Activated CD4-positive, CD25-positive, alpha-beta regulatory T cell treated with anti-CD3 and anti-CD28 coated beads, Interleukin-2, amount 50 U/mL, for 72 hours (primary cell): Measurements from ENCODE around the gene TRIM7.
"Not testable (repeated sequence)": the region's sequence is repeated elsewhere in the genome, so short reads cannot be mapped to it uniquely, and the experiment has no call there.

Source experiments
- DNase-seq: peaks from one replicate; pipeline ENCODE4 v3.0.0; 2021

TRIM7 gene

GRCh38 chr5:181210698-181211097 lies 5.7 kb upstream of the TRIM7 start:
- DNase-seq, result not testable (repeated sequence)

- not testable (repeated sequence) for DNase-seq
These were observed 5.2 kb upstream of the TRIM7 start for GRCh38 chr5:181210148-181210547.

DNA sequence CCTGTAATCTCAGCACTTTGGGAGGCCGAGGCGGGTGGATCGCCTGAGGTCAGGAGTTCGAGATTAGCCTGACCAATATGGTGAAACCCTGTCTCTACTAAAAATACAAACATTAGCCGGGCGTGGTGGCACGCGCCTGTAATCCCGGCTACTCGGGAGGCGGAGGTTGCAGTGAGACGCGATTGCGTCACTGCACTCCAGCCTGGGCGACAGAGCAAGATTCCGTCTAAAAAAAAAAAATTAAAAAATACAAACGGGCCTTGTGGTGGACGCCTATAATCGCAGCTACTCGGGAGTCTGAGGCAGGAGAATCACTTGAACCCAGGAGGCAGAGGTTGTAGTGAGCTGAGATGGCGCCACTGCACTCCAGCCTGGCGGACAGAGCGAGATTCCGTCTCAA lies 4.0 kb upstream of the TRIM7 start:
- not testable (repeated sequence) for DNase-seq

GRCh38 chr5:181207960-181208253 lies 2.9 kb upstream of the TRIM7 start:
- DNase-seq, result no peak

DNA sequence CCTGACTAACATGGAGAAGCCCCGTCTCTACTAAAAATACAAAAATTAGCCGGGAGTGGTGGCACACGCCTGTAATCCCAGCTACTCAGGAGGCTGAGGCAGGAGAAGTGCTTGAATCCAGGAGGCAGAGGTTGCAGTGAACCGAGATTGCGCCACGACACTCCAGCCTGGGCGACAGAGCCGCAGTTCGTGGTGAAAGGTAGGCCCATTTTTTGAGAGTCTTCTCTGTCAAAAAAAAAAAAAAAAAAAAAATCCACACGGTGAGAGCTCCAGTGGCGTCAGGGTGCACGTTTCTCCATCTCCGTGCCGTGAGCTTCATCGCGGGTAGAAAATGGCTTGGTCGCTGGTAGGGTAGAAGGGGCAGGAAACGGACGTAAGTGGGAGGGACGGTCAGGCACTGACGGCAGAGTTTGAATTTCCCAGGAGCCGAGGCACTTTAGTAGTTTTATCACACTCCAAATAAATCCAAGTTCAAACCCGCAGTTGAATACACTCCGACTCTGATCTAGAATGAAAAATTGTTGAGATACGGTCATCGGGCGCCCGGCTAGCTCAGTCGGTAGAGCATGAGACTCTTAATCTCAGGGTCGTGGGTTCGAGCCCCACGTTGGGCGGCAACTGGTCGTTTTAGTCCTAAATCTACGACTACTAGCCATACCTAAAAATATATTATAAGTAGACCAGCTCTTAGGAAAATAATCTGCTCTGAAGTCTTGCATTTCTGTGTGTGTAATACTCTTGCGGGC lies 2.4 kb upstream of the TRIM7 start:
- peak; percentile 89 for DNase-seq

DNA sequence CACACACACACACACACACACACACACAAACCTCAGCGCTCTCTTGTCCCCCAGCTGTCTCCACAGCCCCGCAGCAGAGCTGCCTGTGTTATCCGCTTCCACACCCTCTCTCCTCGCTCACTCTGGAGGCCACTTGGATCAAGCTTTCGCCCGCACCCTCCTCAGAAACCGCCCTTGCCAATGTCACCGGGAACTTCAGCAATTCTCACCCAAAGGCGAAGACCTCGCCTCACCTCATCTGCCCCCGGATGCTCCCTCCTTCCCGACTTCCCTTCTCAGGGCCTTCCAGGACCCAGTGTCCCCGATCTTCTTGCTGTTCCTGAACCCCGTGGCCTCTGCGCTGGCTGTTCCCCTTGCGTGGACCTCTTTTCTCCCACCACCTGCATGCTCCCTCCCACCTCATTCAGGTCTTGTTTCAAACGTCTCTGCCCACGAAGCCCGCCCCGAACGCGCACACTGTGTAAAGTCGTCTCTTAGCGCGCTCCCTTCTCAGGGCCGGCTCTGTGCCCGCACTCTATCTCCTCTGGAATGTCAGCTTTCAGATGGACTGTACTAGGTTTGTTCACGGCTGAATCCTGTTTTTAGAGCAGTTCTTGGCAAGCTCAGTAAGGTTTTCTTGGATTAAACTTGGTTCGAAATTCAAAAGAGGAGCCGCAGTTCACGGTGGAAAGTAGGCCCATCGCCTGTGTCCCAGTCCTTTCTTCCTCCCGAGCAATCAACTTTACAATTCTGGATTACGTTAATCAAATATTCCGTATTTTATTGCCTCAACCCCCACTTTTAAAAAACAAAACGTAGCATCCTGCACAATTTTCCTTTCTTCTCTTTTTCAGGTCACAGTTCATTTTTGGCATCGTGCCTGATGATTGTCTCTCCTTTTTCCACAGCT lies 1.0 kb upstream of the TRIM7 start:
- no peak for DNase-seq

DNA sequence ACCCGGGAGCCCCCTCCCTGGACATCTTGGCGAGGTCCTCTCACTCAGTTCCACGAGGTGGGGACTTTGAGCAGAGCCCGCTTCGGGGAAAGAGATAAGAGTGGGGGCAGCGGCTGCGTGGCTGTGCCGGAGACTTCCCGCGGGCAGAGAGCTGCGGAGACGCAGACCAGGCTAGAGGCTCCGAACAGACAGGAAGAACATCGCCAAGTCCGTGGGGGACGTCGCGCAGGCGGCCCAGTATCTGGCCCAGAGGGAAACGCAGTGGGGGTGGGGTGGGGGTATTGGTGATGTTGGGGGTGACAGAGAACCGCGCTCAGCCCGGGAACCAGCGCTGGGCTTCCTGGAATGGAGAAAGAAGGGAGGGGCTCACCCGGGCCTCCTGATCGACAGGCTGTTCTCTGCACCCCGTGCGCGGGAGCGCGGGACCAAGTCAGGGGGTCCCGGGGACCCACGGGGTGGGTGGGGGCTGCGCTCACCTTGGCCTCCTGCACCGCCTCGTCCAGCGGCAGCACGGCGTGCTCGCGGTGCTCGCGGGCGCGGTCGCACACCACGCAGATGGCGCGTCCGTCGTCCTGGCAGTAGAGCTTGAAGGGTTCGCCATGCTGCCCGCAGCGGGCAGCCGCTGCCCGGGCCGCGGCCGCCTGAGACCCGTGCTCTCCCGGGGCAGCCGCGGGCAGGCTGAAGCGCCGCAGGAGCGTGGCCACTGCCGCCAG lies 727 bp downstream of the TRIM7 start:
- no peak for DNase-seq

GRCh38 chr5:181203777-181204112 lies 1.3 kb downstream of the TRIM7 start:
- DNase-seq, result no peak

DNA sequence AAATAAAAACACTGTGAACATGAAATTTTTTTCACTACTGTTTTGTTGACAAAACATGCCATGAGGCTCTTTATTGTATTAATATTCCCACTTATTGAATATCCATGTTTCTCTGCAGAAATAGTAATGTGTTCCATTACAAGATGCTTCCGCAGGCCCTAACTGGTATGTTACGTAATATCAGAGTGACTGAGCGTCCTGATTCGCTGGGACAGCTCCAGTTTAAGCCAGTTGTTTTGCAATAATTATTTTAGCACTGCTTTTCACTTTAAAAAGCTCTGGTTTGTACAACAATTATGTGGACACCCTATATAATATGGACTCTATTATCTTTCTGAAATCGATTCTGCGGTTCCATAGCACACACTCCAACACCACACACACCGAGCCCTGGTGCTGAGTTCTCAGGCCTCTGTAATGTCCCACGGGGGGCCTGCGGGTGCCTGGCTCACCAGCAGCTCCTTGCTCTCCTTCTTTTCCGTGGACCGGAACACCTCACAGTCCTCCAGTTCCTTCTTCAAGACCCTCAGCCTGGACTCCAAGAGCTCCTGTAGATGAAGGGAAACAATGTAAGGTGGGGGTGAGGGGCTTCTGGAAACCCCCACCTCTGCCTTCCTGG lies 1.8 kb downstream of the TRIM7 start:
- DNase-seq, result no peak

GRCh38 chr5:181200816-181201215 lies 4.2 kb downstream of the TRIM7 start:
- DNase-seq, result no peak

DNA sequence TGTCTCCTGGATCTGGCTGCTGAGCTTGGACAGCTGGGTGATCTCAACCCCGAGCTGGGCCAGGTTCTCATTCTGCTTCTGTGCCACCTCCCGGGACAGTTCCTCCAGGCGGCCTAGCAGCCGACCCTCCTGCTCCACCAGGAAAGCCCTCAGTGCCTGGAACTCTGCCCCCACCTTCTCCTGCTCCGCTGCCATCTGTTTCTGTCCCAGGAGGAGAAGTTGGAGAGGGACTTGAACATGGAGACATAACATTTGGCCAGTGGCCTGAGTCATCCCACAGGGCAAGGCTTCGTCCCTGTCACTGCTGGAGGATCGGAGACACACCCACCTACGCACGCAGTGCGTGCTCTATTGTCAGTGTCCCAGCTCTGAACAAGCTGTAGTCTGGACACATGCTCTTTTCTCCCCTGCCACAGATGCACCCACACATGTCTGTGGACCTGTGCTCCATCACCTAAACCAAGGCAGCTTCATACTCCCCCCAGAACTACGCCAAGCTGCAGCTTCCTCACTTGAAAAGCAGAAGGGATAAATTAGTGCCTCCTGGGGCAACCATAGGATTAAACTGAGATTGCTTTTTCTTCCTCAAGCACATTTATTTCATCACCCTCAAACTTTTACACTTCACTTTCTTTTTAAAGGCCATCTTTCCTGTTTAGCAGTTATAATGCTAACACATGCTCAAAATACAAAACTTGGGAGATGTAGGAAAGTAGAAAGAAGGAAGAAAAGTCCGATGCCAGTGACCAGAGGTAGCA lies 4.9 kb downstream of the TRIM7 start:
- DNase-seq, result no peak

DNA sequence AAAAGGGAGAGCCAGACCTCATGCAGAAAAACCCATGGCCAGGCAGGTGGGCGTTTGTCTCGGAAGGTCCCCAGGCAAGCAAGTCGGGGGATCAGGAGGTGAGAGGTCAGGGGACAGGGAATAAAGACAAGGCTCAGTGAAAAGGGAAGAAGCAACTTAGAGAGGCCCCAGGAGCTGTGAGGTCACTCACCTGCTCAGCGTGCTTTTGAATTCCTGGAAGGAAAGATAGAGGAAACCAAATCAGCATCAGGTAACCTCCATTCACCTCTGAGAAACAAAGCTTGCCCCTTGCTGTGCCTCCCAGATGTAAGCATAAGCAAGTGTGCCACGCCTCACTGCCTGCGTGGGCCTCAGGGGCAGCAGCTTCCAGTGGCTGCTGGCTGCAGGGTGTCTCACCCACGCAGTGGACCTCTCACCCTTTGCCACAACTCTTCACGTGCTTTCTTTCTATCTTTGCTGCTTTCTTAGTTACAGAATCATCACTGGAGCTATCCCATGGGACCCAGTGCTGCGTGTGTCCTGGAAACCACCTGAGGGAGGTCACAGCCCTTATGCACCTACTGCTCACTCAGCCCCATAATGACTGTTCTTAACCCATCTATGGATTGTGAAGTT lies 6.0 kb downstream of the TRIM7 start:
- no peak for DNase-seq

DNA sequence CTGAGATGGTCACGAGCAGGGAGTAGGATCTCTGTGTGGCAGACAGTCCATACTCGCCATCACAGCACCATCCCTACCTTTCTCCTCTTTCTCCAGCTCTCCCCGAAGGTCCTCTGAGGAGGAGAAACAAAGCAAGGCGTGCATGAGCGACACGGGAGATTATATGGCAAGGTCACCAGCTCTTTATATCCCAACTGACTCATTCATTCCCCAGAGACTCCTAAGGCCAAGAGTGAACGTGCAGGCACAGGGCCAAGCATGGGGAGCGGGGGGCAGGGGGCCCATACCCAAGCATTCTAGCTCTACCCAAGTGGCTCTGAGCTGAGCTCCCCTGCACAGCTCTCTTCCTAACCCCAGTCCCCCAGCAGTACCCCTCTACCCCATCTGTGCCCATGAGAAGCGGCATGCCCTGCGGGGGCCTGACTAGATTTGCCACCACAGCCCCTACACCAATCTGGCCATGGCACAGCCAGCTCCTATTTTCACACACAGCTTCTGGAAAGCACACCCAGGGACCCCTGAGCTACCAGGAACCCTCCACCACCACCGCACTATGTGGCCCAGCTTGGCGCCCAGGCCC lies 6.8 kb downstream of the TRIM7 start:
- no peak for DNase-seq

DNA sequence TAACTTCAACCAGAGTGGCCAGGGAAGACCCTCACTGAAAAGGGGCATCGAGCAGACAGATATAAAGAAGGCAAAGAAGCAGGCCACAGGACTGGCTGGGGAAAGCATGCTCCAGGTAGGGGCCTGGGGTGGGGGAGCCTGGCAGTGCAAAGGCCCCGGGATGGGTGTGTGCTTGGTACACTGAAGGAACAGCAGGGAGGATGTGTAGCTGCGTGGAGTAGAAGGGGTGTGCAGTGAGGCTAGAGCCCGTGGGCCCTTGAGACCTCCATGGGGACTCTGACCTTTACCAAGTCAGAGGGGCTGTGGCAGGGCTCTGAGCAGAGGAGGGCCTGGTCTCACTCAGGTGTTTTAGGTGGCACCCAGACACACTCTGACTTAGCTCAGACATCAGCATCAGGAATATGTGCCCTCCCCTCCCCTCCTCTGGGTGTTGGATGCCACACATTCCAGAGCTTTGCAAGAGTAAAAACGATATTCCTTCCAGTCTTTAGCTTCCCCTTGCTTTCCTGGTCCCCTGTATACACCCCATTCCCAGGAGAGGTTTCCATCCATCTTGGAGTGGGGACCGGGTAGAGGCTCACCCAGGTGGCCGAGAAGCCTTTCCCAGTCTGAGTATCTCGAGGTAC lies 7.6 kb downstream of the TRIM7 start:
- DNase-seq, result no peak

GRCh38 chr5:181195249-181195761 lies 9.7 kb downstream of the TRIM7 start:
- DNase-seq, result no peak

DNA sequence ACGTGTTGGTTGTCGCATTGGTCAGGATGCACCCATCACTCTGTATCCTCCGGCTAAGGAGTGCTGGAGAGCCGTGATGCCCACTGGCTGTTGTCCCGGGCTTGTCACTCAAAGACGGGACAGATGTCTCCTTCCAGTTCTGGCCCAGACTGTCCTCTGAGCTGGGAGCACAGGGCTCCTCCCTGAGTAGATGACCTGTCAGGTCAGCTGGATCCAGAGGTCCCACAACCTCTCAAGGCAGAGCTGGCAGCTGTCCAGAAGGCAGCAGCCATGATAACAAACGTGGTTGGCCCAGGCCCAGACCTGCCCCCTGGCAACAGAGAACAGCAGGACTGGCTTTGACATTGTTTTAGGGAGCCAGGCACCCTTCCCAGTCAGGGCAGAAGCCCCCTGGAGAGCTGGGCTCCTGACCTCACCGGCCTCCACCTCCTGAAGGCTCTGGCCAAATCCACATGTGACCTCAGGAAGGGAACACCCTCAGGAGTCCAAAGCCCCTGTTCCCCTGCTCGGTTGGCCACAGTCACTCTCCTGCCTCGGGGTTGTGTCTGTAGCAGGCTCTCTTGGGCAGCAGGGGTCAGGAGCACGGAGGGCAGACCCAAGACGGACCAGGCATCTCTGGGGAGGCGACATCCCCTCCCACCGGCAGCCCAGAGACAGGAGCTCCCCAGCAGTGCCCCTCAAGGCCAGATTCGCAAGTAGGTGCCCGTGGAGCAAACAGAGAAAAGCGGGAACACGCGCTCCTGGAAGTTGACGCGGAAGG lies 10.3 kb downstream of the TRIM7 start:
- DNase-seq, result no peak

DNA sequence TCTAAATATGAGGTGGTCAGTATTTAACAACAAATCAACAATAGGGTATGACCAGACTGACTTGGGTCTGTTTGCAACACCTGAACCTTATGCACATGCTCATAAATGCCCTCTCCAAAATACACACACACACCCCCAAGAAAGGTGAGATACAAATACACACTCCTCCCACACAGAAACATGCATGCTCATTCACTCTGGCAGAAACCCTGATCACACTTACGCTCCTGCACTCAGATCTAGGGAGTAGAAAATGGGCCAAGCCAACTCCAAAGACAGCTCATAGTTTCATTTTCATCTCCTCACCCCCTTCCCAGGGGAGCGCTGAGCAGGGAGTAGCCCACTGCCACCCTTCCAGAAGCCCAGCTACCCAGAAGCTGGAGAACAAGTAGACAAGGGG lies 11.3 kb downstream of the TRIM7 start:
- DNase-seq, result no peak

DNA sequence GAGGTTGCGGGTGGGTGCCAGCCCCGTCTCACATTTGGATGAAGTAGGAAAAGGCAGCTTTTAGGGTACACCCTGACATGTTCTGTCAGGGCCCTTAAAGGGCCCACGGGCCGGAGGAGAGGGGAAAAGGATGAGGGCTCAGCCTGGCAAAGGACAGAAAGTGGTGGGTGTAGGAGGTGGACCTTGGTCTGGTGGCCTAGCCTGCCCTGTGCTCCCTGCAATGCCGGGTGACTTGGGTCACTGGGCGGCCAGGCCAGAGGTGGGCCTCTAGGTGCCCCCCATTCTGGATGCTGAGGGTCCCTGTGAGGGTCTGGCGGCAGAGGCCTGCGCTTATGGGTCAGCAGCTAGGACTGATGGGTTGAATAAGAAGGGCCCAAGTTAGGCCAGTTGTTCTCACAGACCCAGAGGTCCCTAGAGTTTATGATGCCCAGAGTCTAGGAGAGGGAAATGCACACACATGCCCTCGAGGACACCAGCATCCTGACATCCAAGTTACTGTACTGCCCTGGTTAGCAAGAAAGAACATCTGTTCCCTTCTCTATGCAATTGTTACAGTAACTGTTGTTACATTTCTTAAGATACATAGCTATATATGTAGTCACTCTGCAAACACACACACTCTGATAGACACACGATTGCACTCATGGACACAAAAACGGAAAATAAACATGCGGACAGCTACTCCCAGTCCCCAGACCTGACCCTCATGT lies 12.5 kb downstream of the TRIM7 start:
- no peak for DNase-seq

DNA sequence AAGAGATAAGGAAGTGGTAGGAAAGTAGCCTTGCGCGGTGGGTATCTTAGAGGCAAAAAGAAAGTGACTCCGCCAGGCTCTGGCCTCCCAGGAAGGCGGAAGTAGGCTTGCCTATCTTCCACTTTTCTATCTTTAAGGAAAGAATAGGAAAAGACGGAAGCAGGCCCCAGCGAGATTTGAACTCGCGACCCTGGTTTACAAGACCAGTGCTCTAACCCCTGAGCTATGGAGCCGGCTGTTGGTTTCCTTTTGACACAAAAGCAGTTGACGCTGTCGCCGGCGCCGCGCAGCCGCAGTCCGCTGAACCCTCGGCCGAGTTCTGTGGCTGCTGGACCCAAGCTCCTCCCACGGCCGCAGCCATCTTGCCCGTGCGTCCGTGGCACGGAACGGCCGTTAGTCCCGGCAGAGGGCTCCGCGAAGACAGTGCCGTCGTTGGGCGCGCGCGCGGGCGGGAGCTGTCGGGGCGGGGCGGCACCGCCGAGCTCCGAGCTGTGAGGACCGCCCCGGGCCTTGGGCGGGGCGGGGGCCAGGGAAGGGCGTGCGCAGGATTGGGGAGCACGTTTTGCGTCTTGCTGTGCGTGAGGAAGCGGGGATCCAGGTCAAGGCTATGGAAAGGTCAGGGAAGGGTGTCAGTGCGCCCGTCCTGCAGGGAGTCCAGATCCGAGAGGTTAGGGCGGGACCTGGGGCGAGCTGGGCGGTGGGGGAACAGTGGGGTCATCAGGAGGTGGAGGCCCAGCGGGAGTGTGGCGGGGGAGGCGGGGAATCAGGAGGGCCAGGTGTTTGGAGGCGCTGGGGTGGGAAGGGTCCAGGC lies 13.3 kb downstream of the TRIM7 start:
- peak; percentile 99 for DNase-seq
